GM23338 (cell line): ENCODE results near the gene CHN1. TPM values are rescaled to one million over a fixed set of nuclear protein-coding genes. Genes with fewer than 3 reads are reported as not detected.

Source experiments
- ATAC-seq: fragments of 200-7000 bp; cut with Tn5 transposase; 3 replicates; pipeline ENCODE4 v1.9.1; 2020
- DNase-seq: peaks from one replicate; pipeline ENCODE4 v3.0.0-alpha.2; 2015; ENCODE audit warnings: low spot score
- H2AFZ ChIP-seq: fragments of 200-600 bp; sonication (generic); 2 replicates; pipeline ENCODE4 v1.8.0; 2016; ENCODE audit warnings: antibody characterized with exemption, mild to moderate bottlenecking, moderate library complexity
- H3F3A ChIP-seq: fragments of 200-600 bp; sonication (generic); replicated peaks from 2 replicates; pipeline ENCODE4 v1.8.0; 2017; ENCODE audit warnings: antibody characterized with exemption, mixed run types, low read depth
- H3K27ac ChIP-seq: fragments of 200-600 bp; sonication (generic); 2 replicates; pipeline ENCODE4 v1.6.1; 2016; ENCODE audit warnings: low read depth
- H3K27me3 ChIP-seq: fragments of 200-600 bp; sonication (generic); 2 replicates; pipeline ENCODE4 v1.8.0; 2016; ENCODE audit warnings: mild to moderate bottlenecking, mixed run types, moderate library complexity; ENCODE audit not compliant: insufficient read depth
- H3K36me3 ChIP-seq: fragments of 200-600 bp; sonication (generic); 2 replicates; pipeline ENCODE4 v1.8.0; 2016; ENCODE audit warnings: mild to moderate bottlenecking; ENCODE audit not compliant: insufficient read depth
- H3K4me1 ChIP-seq: fragments of 200-600 bp; sonication (generic); 2 replicates; pipeline ENCODE4 v1.8.0; 2016; ENCODE audit warnings: mild to moderate bottlenecking, moderate library complexity; ENCODE audit not compliant: insufficient read depth
- H3K4me2 ChIP-seq: fragments of 200-600 bp; sonication (generic); 2 replicates; pipeline ENCODE4 v1.7.1; 2017; ENCODE audit warnings: mixed run types
- H3K4me3 ChIP-seq: fragments of 200-600 bp; sonication (generic); 2 replicates; pipeline ENCODE4 v1.6.1; 2016; ENCODE audit warnings: mixed run types
- H3K79me2 ChIP-seq: fragments of 200-600 bp; sonication (generic); replicated peaks from 2 replicates; pipeline ENCODE4 v1.8.0; 2017; ENCODE audit warnings: mild to moderate bottlenecking; ENCODE audit not compliant: insufficient read depth
- H3K9me2 ChIP-seq: fragments of 200-600 bp; sonication (generic); 2 replicates; pipeline ENCODE4 v1.8.0; 2017; ENCODE audit not compliant: insufficient read depth
- H4K20me1 ChIP-seq: fragments of 200-600 bp; sonication (generic); replicated peaks from 2 replicates; pipeline ENCODE4 v1.8.0; 2017; ENCODE audit warnings: mild to moderate bottlenecking; ENCODE audit not compliant: insufficient read depth
- H3K27ac Mint-ChIP-seq: 2 replicates; pipeline ENCODE4 v1.8.0; 2020; ENCODE audit warnings: inconsistent platforms, mild to moderate bottlenecking, moderate library complexity, mixed read lengths
- H3K27me3 Mint-ChIP-seq: 3 replicates; pipeline ENCODE4 v1.8.0; 2022; ENCODE audit warnings: low read depth, mild to moderate bottlenecking, moderate library complexity, mixed read lengths, inconsistent platforms; ENCODE audit not compliant: insufficient read depth, poor library complexity
- H3K36me3 Mint-ChIP-seq: 3 replicates; pipeline ENCODE4 v1.8.0; 2021; ENCODE audit warnings: low read depth, mild to moderate bottlenecking, inconsistent platforms, moderate library complexity, mixed read lengths
- H3K4me1 Mint-ChIP-seq: 3 replicates; pipeline ENCODE4 v1.8.0; 2020; ENCODE audit warnings: mild to moderate bottlenecking, inconsistent platforms, mixed read lengths
- H3K4me3 Mint-ChIP-seq: 3 replicates; pipeline ENCODE4 v1.8.0; 2021; ENCODE audit warnings: moderate library complexity, mild to moderate bottlenecking, inconsistent platforms, mixed read lengths
- H3K9me3 Mint-ChIP-seq: 3 replicates; pipeline ENCODE4 v1.8.0; 2020; ENCODE audit warnings: moderate library complexity, mild to moderate bottlenecking, inconsistent platforms, mixed read lengths
- CREB1 ChIP-seq: fragments of 250-450 bp; sonication (Bioruptor Pico); IDR thresholded peaks from 2 replicates; pipeline ENCODE4 v1.5.0; 2020; ENCODE audit warnings: low read depth, mild to moderate bottlenecking, moderate library complexity
- CTCF ChIP-seq, 2 experiments: fragments of 200-600 bp in 1 of 2; sonication (generic) in 1 of 2; conservative IDR thresholded peaks; 2 replicates each; pipeline versions ENCODE4 v1.5.1 to v1.6.1; 2016 to 2017; ENCODE audit warnings: antibody characterized with exemption in 2 of 2, low read depth in 2 of 2, mild to moderate bottlenecking in 2 of 2, moderate library complexity in 1 of 2
- ETS1 ChIP-seq: IDR thresholded peaks from 2 replicates; pipeline ENCODE4 v1.6.1; 2016; ENCODE audit warnings: antibody characterized with exemption
- EZH2 ChIP-seq: fragments of 200-600 bp; sonication (generic); IDR thresholded peaks from one replicate; pipeline ENCODE4 v1.8.0; 2017; ENCODE audit warnings: antibody characterized with exemption, mild to moderate bottlenecking, low read depth; ENCODE audit not compliant: unreplicated experiment
- EZH2phosphoT487 ChIP-seq: fragments of 200-600 bp; sonication (generic); IDR thresholded peaks from one replicate; pipeline ENCODE4 v1.8.1; 2018; ENCODE audit warnings: antibody characterized with exemption; ENCODE audit not compliant: unreplicated experiment
- JUNB ChIP-seq: IDR thresholded peaks from one replicate; pipeline ENCODE4 v1.6.1; 2016; ENCODE audit warnings: antibody characterized with exemption; ENCODE audit not compliant: unreplicated experiment
- NANOG ChIP-seq: IDR thresholded peaks from 2 replicates; pipeline ENCODE4 v1.6.1; 2016; ENCODE audit warnings: antibody characterized with exemption, borderline replicate concordance
- POLR2AphosphoS5 ChIP-seq: IDR thresholded peaks from 2 replicates; pipeline ENCODE4 v1.6.1; 2016; ENCODE audit warnings: antibody characterized with exemption, low read depth
- REST ChIP-seq: IDR thresholded peaks from one replicate; pipeline ENCODE4 v1.6.1; 2018; ENCODE audit warnings: antibody characterized with exemption; ENCODE audit not compliant: unreplicated experiment
- STAT1 ChIP-seq: IDR thresholded peaks from one replicate; pipeline ENCODE4 v1.6.1; 2016; ENCODE audit warnings: antibody characterized with exemption; ENCODE audit not compliant: unreplicated experiment
- ZNF114 ChIP-seq: fragments of 250-450 bp; sonication (Bioruptor Pico); IDR thresholded peaks from 2 replicates; pipeline ENCODE4 v1.5.0; 2020; ENCODE audit warnings: mild to moderate bottlenecking, moderate library complexity
- ZNF331 ChIP-seq: fragments of 250-450 bp; sonication (Bioruptor Pico); IDR thresholded peaks from 2 replicates; pipeline ENCODE4 v1.5.0; 2020; ENCODE audit warnings: low read depth, mild to moderate bottlenecking, moderate library complexity
- ZNF462 ChIP-seq: fragments of 250-450 bp; sonication (Bioruptor Pico); IDR thresholded peaks from 2 replicates; pipeline ENCODE4 v1.5.0; 2020; ENCODE audit warnings: mild to moderate bottlenecking, moderate library complexity
- polyA plus RNA-seq: library from polyadenylated mRNA; unstranded; fragments of >200 nt; fragmentation: Nextera tagmentation; extraction: Ambion mirVana; gene quantifications from 2 replicates; pipeline ENCODE4 v1.2.1, GENCODE V29; 2016
- total RNA-seq: library from RNA; depleted of rRNA; stranded (reverse); fragments of >200 nt; shearing (Covaris generic); gene quantifications from 2 replicates; pipeline ENCODE4 v1.2.3, GENCODE V29; 2014

The CHN1 gene
- total and polyA plus RNA-seq, 2 experiments from 2014 or later: 28.1 to 36.5 TPM

GRCh38 chr2:174841936-174842335 is 163.2 kb downstream of the CHN1 start:
- H3K27me3 Mint-ChIP-seq: no peaks in the 10 kb centered on the region
- Histone ChIP-seq H3F3A (no peaks in the 10 kb centered on the region), H4K20me1 (no peaks in the 10 kb centered on the region), H3K4me2 (peak overlapping the region; percentile 41; the same call in 1 of the 2 replicates), H3K79me2 (peaks cover 32% of the 10 kb centered on the region), H3K4me3 (no peak overlapping the region), H2AFZ (no peak overlapping the region), H3K36me3 (no peaks in the 10 kb centered on the region), H3K9me2 (no peaks in the 10 kb centered on the region), H3K27me3 (no peaks in the 10 kb centered on the region), H3K4me1 (peaks cover 52% of the 10 kb centered on the region), H3K27ac (no peak overlapping the region; the same call in 1 of the 2 replicates)
- H3K9me3 Mint-ChIP-seq: no peaks in the 10 kb centered on the region
- peaks cover 46% of the 10 kb centered on the region for H3K4me1 Mint-ChIP-seq
- no peak overlapping the region for H3K4me3 Mint-ChIP-seq
- no peaks in the 10 kb centered on the region for H3K36me3 Mint-ChIP-seq
- ATAC-seq (no peak), DNase-seq (no peak)
- H3K27ac Mint-ChIP-seq: no peak overlapping the region
- TF ChIP-seq CREB1 (CRISPR knock-in tag): no peak
- no peak for TF ChIP-seq REST
- no peak for TF ChIP-seq EZH2
- no peak for TF ChIP-seq NANOG
- TF ChIP-seq CTCF (conservative IDR thresholded peaks at IDR 0.05; ENCODE audit: low read depth in 2 of 2): no peak
- TF ChIP-seq ZNF462: no peak
- no peak for TF ChIP-seq STAT1
- no peak for TF ChIP-seq EZH2phosphoT487
- no peak for TF ChIP-seq JUNB
- TF ChIP-seq ZNF331: no peak
- no peak for TF ChIP-seq ZNF114 (CRISPR knock-in tag)
- TF ChIP-seq POLR2AphosphoS5: no peak
- no peak for TF ChIP-seq ETS1
